Spleen (tissue), 7 donors: ENCODE measurements around the gene CACNA1A.

Source experiments
- POLR2A ChIP-seq, 3 donors: fragments of 450-650 bp; IDR thresholded peaks; one replicate each; pipeline ENCODE4 v1.5.1; 2017; ENCODE audit warnings: antibody characterized with exemption in 3 of 3, mild to moderate bottlenecking in 1 of 3
- POLR2AphosphoS5 ChIP-seq, 3 donors: sonication (generic); formaldehyde crosslinking; IDR thresholded peaks; one replicate each; pipeline ENCODE4 v1.5.1; 2017; ENCODE audit warnings: antibody characterized with exemption in 3 of 3
- TF ChIP-seq, protein P1 (sequence below), 11 experiments: fragments of 200-600 bp in 7 of 11; fragments of 450-650 bp in 4 of 11; sonication (generic) in 4 of 11; IDR thresholded peaks in 8 of 11; conservative IDR thresholded peaks in 3 of 11; 1 replicate in 7 of 11; 2 replicates in 4 of 11; pipeline versions ENCODE4 v1.4.0 to v1.8.0; 2016 to 2021; ENCODE audit warnings: antibody characterized with exemption in 11 of 11, inconsistent platforms in 4 of 11, mild to moderate bottlenecking in 1 of 11
- donor health status: DM: no; HTN: no; CAD: no; lungs with moderate emphysema.
- donor health status: DM: no; HTN: no; CAD: no.
- donor health status: DM: no; HTN: no; CAD: no.

DNA sequence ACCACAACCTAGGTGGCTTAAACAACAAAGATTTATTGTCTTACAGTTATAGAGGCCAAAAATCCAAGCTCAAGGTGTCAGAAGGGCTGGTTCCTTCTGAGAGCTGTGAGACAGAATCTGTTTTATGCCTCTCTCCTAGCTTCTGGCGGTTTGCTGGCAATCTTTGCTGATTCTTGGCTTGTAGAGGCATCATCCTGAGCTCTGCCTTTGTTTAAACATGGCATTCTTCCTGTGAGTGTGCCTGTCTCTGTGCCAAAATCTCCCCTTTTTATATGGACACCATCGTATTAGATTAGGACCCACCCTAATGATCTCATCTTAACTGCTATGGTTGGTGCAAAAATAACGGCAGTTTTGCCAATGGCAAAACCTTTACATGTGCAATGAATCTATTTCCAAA lies 169.1 kb downstream of the CACNA1A start:
- TF ChIP-seq, protein P1, sequence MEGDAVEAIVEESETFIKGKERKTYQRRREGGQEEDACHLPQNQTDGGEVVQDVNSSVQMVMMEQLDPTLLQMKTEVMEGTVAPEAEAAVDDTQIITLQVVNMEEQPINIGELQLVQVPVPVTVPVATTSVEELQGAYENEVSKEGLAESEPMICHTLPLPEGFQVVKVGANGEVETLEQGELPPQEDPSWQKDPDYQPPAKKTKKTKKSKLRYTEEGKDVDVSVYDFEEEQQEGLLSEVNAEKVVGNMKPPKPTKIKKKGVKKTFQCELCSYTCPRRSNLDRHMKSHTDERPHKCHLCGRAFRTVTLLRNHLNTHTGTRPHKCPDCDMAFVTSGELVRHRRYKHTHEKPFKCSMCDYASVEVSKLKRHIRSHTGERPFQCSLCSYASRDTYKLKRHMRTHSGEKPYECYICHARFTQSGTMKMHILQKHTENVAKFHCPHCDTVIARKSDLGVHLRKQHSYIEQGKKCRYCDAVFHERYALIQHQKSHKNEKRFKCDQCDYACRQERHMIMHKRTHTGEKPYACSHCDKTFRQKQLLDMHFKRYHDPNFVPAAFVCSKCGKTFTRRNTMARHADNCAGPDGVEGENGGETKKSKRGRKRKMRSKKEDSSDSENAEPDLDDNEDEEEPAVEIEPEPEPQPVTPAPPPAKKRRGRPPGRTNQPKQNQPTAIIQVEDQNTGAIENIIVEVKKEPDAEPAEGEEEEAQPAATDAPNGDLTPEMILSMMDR (IDR thresholded peaks at IDR 0.05 in 8 of 11, conservative IDR thresholded peaks at IDR 0.05 in 3 of 11), result no peak
- TF ChIP-seq POLR2AphosphoS5 (IDR thresholded peaks at IDR 0.05) (no peak), POLR2A (IDR thresholded peaks at IDR 0.05) (no peak)
